ENCODE results near the gene DCUN1D2.
"Not testable (repeated sequence)": the region's sequence is repeated elsewhere in the genome, so short reads cannot be mapped to it uniquely, and the experiment has no call there.

DCUN1D2 gene

GRCh38 chr13:113490496-113491417 lies at the start of gene DCUN1D2:
Gene DCUN1D2 (minus strand): TSS chr13:113490711. CDS start chr13:113490669, 42 bp downstream.
- peak; percentile 87 for DNase-seq

DNA sequence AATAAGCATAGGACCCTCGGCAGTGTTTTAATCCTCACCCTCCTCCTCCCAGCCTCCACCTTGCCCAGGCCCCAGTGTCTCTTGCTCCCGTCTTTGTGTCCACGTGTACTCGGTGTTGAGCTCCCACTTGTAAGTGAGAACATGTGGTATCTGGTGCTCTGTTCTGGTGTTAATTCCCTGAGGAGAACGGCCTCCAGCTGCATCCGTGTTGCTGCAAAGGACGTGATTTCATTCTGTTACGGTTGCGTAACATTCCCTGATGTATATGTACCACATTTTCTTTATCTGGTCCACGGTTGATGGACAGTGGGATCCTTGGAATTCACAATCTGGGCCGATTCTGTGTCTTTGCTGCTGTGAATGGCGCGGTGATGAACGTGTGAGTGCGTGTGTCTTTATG lies 49.3 kb upstream of the DCUN1D2 start:
- no peak for DNase-seq

DNA sequence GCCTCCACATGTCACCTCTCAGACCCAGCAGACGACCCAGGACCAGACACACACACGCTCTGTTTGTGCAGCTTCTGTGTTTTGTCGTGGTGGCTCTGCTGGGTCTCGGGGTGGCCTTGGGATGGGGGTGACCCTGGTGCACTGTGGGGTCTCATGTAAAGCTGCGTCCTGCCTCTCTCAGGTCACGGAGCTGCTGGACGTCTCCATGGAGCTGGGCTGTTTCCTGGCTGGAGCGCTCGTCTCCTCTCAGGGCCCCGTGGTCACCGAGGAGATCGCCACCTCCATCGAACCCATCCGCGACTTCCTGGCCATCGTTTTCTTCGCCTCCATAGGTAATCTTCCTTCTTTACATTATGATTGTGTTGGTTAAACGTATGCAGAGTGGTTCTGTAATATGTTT lies 48.7 kb upstream of the DCUN1D2 start:
- DNase-seq: no peak

GRCh38 chr13:113538689-113539058 lies 48.2 kb upstream of the DCUN1D2 start:
- no peak for DNase-seq

GRCh38 chr13:113537909-113538688 lies 47.6 kb upstream of the DCUN1D2 start:
- DNase-seq: no peak

DNA sequence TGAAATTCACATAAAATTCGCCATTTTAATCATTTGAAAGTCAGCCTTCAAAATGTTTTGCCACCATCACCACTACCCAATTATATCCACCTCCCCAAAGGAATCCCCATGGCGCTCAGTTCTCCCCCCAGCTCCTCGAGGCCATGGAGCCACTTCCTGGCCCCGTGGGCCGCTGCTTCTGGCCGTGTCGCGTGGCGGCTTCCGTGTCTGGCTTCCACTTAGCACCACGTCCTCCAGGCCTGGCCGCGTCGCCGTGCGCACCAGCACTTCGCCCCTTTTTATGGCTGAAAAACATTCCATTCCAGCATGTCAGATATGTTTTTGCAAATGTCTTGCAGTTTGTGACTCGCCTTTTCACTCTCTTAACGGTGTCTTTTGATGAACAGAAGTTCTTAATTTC lies 46.7 kb upstream of the DCUN1D2 start:
- DNase-seq: no peak

GRCh38 chr13:113536461-113537110 lies 46.1 kb upstream of the DCUN1D2 start:
- no peak for DNase-seq

GRCh38 chr13:113535381-113535781 lies 44.9 kb upstream of the DCUN1D2 start:
- DNase-seq: no peak

DNA sequence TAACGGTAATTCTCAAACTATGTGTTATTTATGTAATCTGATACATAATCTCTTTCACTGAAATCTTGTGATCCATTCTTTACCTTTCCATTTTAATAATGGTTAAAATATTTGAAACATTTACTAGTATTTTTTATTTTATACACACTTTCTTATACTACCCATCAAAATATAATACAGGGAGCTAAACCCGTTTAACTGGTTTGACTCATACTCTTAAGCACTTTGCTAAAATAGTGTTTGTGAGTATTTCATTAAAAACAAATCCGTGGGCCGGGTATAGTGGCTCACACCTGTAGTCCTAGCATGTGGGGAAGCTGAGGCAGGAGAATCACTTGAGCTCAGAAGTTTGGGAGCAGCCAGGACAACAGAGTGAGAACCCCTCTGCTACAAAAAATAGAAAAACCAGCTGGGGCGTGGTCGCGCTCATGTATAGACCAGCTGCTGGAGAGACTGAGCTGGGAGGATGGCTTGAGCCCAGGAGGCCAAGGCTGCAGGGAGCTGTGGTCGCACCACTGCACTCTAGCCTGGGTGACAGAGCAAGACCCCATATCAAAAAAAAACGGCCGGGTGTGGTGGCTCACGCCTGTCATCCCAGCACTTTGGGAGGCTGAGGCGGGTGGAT lies 43.8 kb upstream of the DCUN1D2 start:
- DNase-seq: no peak

GRCh38 chr13:113533161-113533840 lies 42.8 kb upstream of the DCUN1D2 start:
- DNase-seq: no peak

DNA sequence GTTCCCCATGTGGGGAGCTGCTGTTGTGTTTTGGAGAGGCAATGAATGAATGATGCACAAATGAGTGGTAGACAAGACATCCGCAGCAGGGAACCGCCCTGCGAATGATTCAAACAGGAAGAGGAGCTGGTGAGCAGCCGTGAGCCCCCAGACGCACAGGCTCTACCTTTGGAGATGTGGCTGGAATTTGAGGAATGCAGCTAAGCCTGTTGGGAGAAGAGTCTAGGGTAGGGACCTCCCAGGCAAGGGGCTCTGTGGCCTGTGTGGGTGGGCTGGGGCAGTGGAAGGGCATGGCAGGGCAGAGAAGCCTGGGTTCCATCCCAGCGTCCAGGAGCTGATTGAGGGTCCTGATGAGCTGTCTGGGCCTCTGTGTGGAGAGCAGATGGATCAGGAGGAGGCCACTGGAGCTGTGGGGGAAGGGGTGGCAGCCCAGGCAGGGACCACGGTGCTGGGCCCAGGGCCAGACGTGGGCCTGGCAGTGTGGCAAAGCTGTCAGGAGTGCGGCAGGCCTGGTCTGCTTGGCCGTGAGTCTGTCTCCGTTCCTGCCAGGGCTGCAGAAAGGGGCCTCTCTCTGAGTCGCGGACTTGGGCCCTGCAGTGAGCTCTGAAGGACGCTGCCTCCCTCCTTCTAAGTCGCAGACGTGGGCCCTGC lies 41.8 kb upstream of the DCUN1D2 start:
- DNase-seq: no peak

DNA sequence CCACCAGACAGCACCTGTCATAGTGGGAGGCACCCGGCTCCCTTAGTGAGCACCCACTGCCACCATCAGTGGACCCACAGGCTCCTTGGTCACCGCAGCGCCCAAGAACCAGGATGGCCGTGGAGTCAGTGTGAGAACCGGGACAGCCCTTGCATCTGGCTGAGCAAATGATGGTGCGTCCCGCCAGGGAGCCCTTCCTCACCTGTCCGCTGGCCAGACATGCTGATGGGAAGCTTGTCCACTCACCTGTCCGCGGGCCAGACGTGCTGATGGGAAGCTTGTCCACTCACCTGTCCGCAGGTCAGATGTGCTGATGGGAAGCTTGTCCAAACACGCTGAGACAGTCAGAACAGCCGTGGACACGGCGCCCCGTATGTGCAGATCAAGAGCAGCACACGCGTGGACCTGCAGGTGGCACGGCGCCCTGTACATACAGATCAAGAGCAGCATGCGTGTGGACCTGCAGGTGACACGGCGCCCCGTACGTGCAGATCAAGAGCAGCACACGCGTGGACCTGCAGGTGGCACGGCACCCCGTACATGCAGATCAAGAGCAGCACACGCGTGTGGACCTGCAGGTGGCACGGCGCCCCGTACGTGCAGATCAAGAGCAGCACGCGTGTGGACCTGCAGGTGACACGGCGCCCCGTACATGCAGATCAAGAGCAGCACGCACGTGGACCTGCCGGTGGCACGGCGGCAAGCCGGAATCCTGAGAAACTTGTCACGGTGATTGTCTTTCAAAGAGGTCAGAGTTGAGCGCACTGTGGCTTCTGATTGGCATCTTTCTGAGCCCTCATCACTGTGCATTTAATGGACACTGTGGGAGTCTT lies 40.7 kb upstream of the DCUN1D2 start:
- DNase-seq: no peak

DNA sequence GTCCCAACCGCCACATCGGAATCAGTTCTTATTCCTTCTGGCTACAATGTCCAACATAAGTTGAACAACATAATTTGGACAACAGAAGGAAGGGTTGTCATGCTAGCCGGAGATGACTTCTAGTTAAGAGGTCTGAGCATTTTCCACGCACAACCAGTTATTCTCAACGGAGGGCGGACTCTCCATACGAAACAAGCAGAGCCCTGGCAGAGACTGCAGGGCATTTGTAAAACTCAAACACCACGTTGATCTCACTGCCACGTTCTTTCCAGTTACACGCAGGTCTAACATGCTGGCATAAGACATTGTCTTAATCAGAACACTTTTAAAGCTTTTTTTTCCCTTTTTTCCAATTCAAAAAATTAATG lies 38.3 kb upstream of the DCUN1D2 start:
- no peak for DNase-seq

GRCh38 chr13:113528101-113528812 lies 37.7 kb upstream of the DCUN1D2 start:
- DNase-seq: no peak

DNA sequence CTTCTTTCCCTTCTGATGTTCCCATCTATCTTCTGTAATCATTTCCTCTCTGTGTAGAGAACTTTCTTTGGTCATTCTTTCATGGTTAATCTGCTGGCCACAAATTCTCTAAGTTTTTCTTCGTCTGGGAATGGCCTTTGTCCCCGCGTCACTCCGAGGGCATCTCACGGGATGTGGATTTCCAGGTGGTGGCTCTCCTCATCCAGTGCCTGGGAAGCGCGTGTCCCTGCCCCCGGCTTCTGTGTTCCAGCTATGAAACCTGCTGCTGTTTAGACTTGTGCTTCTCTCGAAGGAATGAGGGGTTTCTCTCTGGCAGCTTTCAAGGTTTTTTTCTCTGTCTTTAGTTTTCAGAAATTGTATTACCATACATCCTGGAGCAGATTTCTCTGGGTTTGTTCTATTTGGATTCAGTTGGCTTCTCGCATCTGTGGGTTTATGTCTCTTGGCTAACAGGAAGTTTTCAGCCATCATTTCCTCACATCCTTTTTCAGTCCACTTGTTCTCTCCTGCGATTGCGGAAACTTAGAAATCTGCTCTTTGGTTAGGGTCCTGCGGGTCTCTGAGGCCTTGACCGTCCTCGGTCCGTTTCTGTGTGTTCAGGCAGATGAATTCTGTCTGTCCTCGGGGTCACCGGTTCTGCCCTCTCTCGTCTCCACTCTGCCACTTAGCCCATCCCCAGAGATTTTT lies 36.9 kb upstream of the DCUN1D2 start:
- DNase-seq: no peak

DNA sequence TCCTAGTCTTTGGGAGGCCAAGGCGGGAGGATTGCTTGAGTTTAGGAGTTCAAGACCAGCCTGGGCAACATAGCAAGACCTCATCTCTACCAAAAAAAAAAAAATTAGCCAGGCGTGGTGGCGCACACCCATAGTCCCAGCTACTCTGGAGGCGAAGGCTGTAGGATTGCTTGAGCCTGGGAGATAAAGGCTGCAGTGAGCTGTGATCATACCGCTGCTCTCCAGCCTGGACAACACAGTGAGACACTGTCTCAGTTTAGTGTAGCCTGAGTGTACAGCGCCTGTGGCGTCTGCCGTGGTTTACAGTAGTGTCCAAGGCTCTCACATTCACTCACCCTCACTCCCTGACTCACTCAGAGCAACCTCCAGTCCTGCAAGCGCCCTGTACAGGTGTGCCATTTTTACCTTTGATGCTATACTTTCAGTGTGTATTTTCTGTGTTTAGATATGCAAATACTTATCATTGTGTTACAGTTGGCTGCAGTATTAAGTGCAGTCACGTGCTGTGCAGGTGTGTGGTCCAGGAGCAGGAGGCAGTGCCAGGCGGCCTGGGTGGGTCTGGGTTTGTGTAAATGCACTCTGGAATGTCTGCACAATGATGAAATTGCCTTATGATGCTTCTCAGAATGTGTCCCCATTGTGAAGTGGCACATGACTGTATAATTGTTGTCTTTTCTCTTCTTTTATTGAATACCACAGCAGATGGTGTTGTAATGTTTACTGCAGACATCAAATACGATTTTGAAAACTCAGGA lies 36.1 kb upstream of the DCUN1D2 start:
- no peak for DNase-seq

DNA sequence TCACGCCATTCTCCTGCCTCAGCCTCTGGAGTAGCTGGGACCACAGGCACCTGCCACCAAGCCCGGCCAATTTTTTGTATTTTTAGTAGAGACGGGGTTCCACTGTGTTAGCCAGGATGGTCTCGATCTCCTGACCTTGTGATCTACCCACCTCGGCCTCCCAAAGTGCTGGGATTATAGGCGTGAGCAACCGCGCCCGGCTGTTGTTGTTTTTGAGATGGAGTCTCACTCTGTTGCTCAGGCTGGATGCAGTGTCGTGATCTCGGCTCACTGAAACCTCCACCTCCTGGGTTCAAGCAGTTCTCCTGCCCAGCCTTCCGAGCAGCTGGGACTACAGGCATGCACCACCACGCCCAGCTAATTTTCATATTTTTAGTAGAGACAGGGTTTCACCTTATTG lies 31.9 kb upstream of the DCUN1D2 start:
- not testable (repeated sequence) for DNase-seq

- DNase-seq: no peak
Measured at GRCh38 chr13:113520571-113520970, 30.1 kb upstream of the DCUN1D2 start.

GRCh38 chr13:113519556-113519955 lies 29.0 kb upstream of the DCUN1D2 start:
- no peak for DNase-seq

Measured in activated CD4-positive, alpha-beta T cell treated with anti-CD3 and anti-CD28 coated beads, Interleukin-2, amount 50 U/mL, for 16 hours (primary cell).